GM12872 (cell line): ENCODE data around the gene PACRG.

Experiments used
- CTCF ChIP-seq: IDR thresholded peaks from 3 replicates; pipeline ENCODE4 v1.5.1; 2011; ENCODE audit warnings: low read depth, mild to moderate bottlenecking, low read length, moderate library complexity; ENCODE audit not compliant: insufficient read depth

Gene PACRG

GRCh38 chr6:163344411-163344810 lies 616.6 kb downstream of the PACRG start:
- TF ChIP-seq CTCF = no peak

- no peak for TF ChIP-seq CTCF
Measured at GRCh38 chr6:163345931-163346330, 618.2 kb downstream of the PACRG start.

GRCh38 chr6:163346497-163346961 lies 618.8 kb downstream of the PACRG start:
- no peak for TF ChIP-seq CTCF

- no peak for TF ChIP-seq CTCF
Measured at GRCh38 chr6:163347021-163347446, 619.3 kb downstream of the PACRG start.

GRCh38 chr6:163348789-163349680 lies 621.3 kb downstream of the PACRG start:
- TF ChIP-seq CTCF = no peak

- no peak for TF ChIP-seq CTCF
Measured at GRCh38 chr6:163349696-163350095, 621.9 kb downstream of the PACRG start.

GRCh38 chr6:163351013-163351412 lies 623.2 kb downstream of the PACRG start:
- TF ChIP-seq CTCF = no peak
